Transverse colon (tissue), 4 donors: ENCODE results near the gene CPTP. TPM values are rescaled to one million over a fixed set of nuclear protein-coding genes. Genes with fewer than 3 reads are reported as not detected.
"Not testable (repeated sequence)": the region's sequence is repeated elsewhere in the genome, so short reads cannot be mapped to it uniquely, and the experiment has no call there.

ENCODE experiments used
- DNase-seq: peaks from one replicate; pipeline ENCODE4 v3.0.0-alpha.2; 2019
- H3K27ac ChIP-seq, 4 donors: fragments of 200-600 bp; sonication (generic); 2 replicates each; pipeline ENCODE4 v1.5.1; 2016 to 2018; ENCODE audit warnings: inconsistent platforms in 4 of 4
- H3K27me3 ChIP-seq: fragments of 200-600 bp; sonication (generic); 2 replicates; pipeline ENCODE4 v1.5.1; 2017; ENCODE audit warnings: inconsistent platforms
- H3K36me3 ChIP-seq, 4 donors: fragments of 200-600 bp; sonication (generic); 2 replicates each; pipeline ENCODE4 v1.5.1; 2017 to 2019; ENCODE audit warnings: inconsistent platforms in 4 of 4
- H3K4me1 ChIP-seq, 4 donors: fragments of 200-600 bp; sonication (generic); 2 replicates each; pipeline ENCODE4 v1.5.1; 2017 to 2020; ENCODE audit warnings: inconsistent platforms in 4 of 4
- H3K4me3 ChIP-seq, 4 donors: fragments of 200-600 bp; sonication (generic); 1 replicate in 1 of 4; 2 replicates in 3 of 4; pipeline versions ENCODE4 v1.5.1 to v1.6.1; 2017 to 2019; ENCODE audit warnings: inconsistent platforms in 4 of 4
- H3K9me3 ChIP-seq, 2 donors: fragments of 200-600 bp; sonication (generic); 2 replicates each; pipeline ENCODE4 v1.5.1; 2017 to 2019; ENCODE audit warnings: inconsistent platforms in 2 of 2
- CTCF ChIP-seq, 5 experiments: fragments of 200-600 bp in 3 of 5; fragments of 450-650 bp in 2 of 5; sonication (generic) in 3 of 5; IDR thresholded peaks; 1 replicate in 2 of 5; 2 replicates in 3 of 5; pipeline ENCODE4 v1.5.1; 2016 to 2017; ENCODE audit warnings: antibody characterized with exemption in 5 of 5, inconsistent platforms in 3 of 5, mild to moderate bottlenecking in 2 of 5, moderate library complexity in 1 of 5
- EP300 ChIP-seq: sonication (generic); formaldehyde crosslinking; IDR thresholded peaks from one replicate; pipeline ENCODE4 v1.6.1; 2017; ENCODE audit warnings: antibody characterized with exemption, low read depth
- POLR2A ChIP-seq: fragments of 450-650 bp; IDR thresholded peaks from one replicate; pipeline ENCODE4 v1.6.1; 2016; ENCODE audit warnings: antibody characterized with exemption, mild to moderate bottlenecking, moderate library complexity
- POLR2AphosphoS5 ChIP-seq, 3 donors: sonication (generic); formaldehyde crosslinking; IDR thresholded peaks; one replicate each; pipeline ENCODE4 v1.6.1; 2016; ENCODE audit warnings: antibody characterized with exemption in 3 of 3
- WGBS, 2 donors: methylation state at CpG; one replicate each; pipeline ENCODE4 v1.1.5; 2018; ENCODE audit warnings: low coverage in 1 of 2; 5-methylcytosine and 5-hydroxymethylcytosine counted together
- in situ Hi-C, 4 donors: fragments of 200-750 bp; cut with MboI; loops; one replicate each; pipeline versions ENCODE4 v1.15.0 to v1.15.1; 2017; ENCODE audit warnings: low sequenced_read_pairs in 3 of 4, low pct_ligation_motif_present in 1 of 4, low pct_unique_long_range_greater_than_20kb in 1 of 4
- intact Hi-C: fragments of 100-400 bp; cut with DNase I; formaldehyde crosslinking; loops from one replicate; pipeline ENCODE4 v1.15.1; 2023; ENCODE audit warnings: low total_unique reads
- total RNA-seq, 4 donors: library from RNA; depleted of rRNA; stranded (reverse); fragments of >200 nt; gene quantifications; one replicate each; pipeline ENCODE4 v1.1.0, GENCODE V29; 2016

Gene CPTP
- total RNA-seq, 4 donors from 2014 or later, result 48.0 to 134 (median 77.7) TPM

- no peak for DNase-seq
- intact Hi-C loops (no loop called here), in situ Hi-C loops (no loop called here)
- Histone ChIP-seq H3K9me3 (no peaks in the 10 kb centered on the region), H3K36me3 (peaks cover 0 to 18% (median 8%) of the 10 kb centered on the region in 4 donors), H3K27ac (no peak overlapping the region), H3K4me3 (no peak overlapping the region), H3K27me3 (no peaks in the 10 kb centered on the region), H3K4me1 (peaks cover 18 to 37% (median 26%) of the 10 kb centered on the region in 4 donors)
- WGBS, 2 donors, result 93% methylated on average over 37 of the region's 37 CpGs; no CpG with 5 or more reads in 1 of the 2 donors
- no peak for TF ChIP-seq POLR2AphosphoS5 (IDR thresholded peaks at IDR 0.05)
- TF ChIP-seq POLR2A, result no peak
Observed at GRCh38 chr1:1313500-1314236, 10.9 kb upstream of the CPTP start.

DNA sequence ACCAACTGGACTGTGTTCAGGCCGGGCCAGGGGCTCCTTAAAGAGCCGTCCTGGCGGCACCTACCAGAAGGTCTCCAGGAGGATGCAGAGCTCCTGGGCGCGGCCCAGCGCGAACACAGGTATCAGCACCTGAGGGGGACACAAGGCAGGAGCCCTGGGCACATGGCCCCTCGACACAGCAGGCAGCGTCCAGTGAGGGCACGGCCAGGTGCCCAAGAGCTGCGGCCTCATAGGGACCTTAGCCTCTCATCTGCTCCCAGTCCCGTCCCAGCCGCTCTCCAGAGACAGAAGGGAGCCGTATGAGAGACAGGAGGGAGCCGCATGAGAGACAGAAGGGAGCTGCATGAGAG lies 10.4 kb upstream of the CPTP start:
- Histone ChIP-seq H3K27ac (no peak overlapping the region), H3K27me3 (no peaks in the 10 kb centered on the region), H3K4me1 (peaks cover 21 to 37% (median 24%) of the 10 kb centered on the region in 4 donors), H3K4me3 (no peak overlapping the region), H3K36me3 (peaks cover 0 to 18% (median 8%) of the 10 kb centered on the region in 4 donors), H3K9me3 (no peaks in the 10 kb centered on the region)
- DNase-seq, result no peak
- in situ Hi-C loops, result no loop called here
- intact Hi-C loops, result no loop called here
- WGBS, 2 donors, result 96% methylated on average over 12 of the region's 15 CpGs; no CpG with 5 or more reads in 1 of the 2 donors
- TF ChIP-seq CTCF (IDR thresholded peaks at IDR 0.05) (no peak), POLR2A (no peak), EP300 (no peak), POLR2AphosphoS5 (IDR thresholded peaks at IDR 0.05) (no peak)

GRCh38 chr1:1314678-1315335 lies 9.8 kb upstream of the CPTP start:
- no peak for TF ChIP-seq CTCF (IDR thresholded peaks at IDR 0.05)
- TF ChIP-seq EP300, result no peak
- TF ChIP-seq POLR2A, result no peak
- no peak for TF ChIP-seq POLR2AphosphoS5 (IDR thresholded peaks at IDR 0.05)
- no peaks in the 10 kb centered on the region for H3K27me3 ChIP-seq
- 93% methylated on average over 23 of the region's 23 CpGs; no CpG with 5 or more reads in 1 of the 2 donors for WGBS, 2 donors
- peak overlapping the region in 1 of 4 donors; percentile 43 for H3K27ac ChIP-seq
- no peak for DNase-seq
- intact Hi-C loops (no loop called here), in situ Hi-C loops (no loop called here)
- no peaks in the 10 kb centered on the region for H3K9me3 ChIP-seq
- peaks cover 15 to 31% (median 18%) of the 10 kb centered on the region in 4 donors for H3K4me1 ChIP-seq
- H3K4me3 ChIP-seq, result no peak overlapping the region
- peaks cover 0 to 18% (median 8%) of the 10 kb centered on the region in 4 donors for H3K36me3 ChIP-seq

GRCh38 chr1:1315435-1315954 lies 9.1 kb upstream of the CPTP start:
- TF ChIP-seq EP300, result no peak
- no peak for TF ChIP-seq POLR2AphosphoS5 (IDR thresholded peaks at IDR 0.05)
- TF ChIP-seq POLR2A, result no peak
- TF ChIP-seq CTCF (IDR thresholded peaks at IDR 0.05), result no peak
- in situ Hi-C loops, result no loop called here
- H3K27me3 ChIP-seq, result no peaks in the 10 kb centered on the region
- peaks cover 0 to 21% (median 8%) of the 10 kb centered on the region in 4 donors for H3K36me3 ChIP-seq
- peak overlapping the region in 2 of 4 donors; percentile 5 to 43 for H3K27ac ChIP-seq
- intact Hi-C loops, result no loop called here
- no peaks in the 10 kb centered on the region for H3K9me3 ChIP-seq
- H3K4me3 ChIP-seq, result no peak overlapping the region
- no peak for DNase-seq
- peaks cover 12 to 28% (median 16%) of the 10 kb centered on the region in 4 donors for H3K4me1 ChIP-seq
- WGBS, 2 donors, result 60 to 76% methylated on average over 4 to 9 of the region's 26 CpGs

- H3K9me3 ChIP-seq, H3K4me3 ChIP-seq, DNase-seq, intact Hi-C loops, H3K27me3 ChIP-seq, in situ Hi-C loops: not testable (repeated sequence)
- Histone ChIP-seq H3K27ac (peak overlapping the region in 2 of 4 donors; percentile 3 to 5), H3K36me3 (peaks cover 0 to 21% (median 8%) of the 10 kb centered on the region in 4 donors), H3K4me1 (peaks cover 12 to 28% (median 16%) of the 10 kb centered on the region in 4 donors)
- WGBS, 2 donors, result 74 to 88% methylated on average over 8 of the region's 8 CpGs
Observed at GRCh38 chr1:1316199-1316598, 8.4 kb upstream of the CPTP start.
